PFSK-1 (cell line): ENCODE measurements around the gene DAPL1.

Experiments used
- FOXP2 ChIP-seq: optimal IDR thresholded peaks from 2 replicates; pipeline ENCODE3; 2011; ENCODE audit warnings: borderline replicate concordance, control low read depth, inconsistent platforms; ENCODE audit not compliant: insufficient read depth; ENCODE audit errors: extremely low read length, extremely low read depth
- POLR2AphosphoS5 ChIP-seq: IDR thresholded peaks from 2 replicates; pipeline ENCODE4 v1.6.1; 2012; ENCODE audit warnings: low read depth, mild to moderate bottlenecking, control low read depth, low read length, moderate library complexity
- SIN3A ChIP-seq: IDR thresholded peaks from 2 replicates; pipeline ENCODE4 v1.6.1; 2012; ENCODE audit warnings: mild to moderate bottlenecking, low read length, moderate library complexity, borderline replicate concordance; ENCODE audit not compliant: insufficient read depth
- TAF1 ChIP-seq: IDR thresholded peaks from 2 replicates; pipeline ENCODE4 v1.6.1; 2012; ENCODE audit warnings: low read length, control low read depth, borderline replicate concordance; ENCODE audit not compliant: insufficient read depth
- TF ChIP-seq, protein P1 (sequence below), 2 experiments: IDR thresholded peaks; 2 replicates each; pipeline versions ENCODE4 v1.6.1 to v1.8.0; 2011 to 2012; ENCODE audit warnings: low read depth in 2 of 2, low read length in 2 of 2, control low read depth in 1 of 2, inconsistent platforms in 1 of 2, mild to moderate bottlenecking in 1 of 2, moderate library complexity in 1 of 2; ENCODE audit not compliant: insufficient read depth in 1 of 2

Gene DAPL1

DNA sequence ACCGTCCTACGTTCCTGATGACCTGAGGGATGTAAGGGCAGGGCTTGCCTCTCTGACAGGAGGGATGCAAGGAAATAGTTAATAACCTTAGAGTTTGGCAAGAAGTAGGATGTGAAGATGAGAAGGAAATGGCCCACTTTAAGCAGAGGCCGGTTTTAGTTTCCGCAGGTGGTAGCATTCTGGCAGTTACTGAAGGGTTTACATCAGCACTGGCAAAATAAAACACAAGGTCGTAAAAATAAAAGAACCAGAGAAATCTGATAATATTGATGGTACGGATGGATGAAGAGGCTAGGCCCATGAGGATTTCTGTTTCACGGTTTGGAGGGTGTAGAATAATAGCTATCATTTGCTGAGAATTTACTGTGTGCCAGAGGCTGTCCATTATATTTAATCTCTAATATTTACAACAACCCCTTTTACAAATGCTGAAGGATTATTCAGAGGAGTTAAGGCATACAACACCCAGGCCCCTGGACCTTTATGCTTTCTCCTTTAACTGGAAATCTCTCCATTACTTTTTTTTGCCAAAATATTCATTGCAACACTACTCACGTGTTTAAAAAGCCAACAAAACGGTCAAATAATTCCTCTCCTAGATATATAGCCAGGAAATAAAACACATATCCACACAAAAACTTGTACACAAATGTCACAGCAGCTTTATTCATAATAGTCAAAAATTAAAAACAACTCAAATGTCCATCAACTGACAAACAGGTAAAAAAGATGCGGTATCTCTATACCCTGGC lies 28.5 kb downstream of the DAPL1 start:
- TF ChIP-seq SIN3A (no peak), FOXP2 (no peak), TAF1 (no peak), POLR2AphosphoS5 (no peak)
- TF ChIP-seq, protein P1, sequence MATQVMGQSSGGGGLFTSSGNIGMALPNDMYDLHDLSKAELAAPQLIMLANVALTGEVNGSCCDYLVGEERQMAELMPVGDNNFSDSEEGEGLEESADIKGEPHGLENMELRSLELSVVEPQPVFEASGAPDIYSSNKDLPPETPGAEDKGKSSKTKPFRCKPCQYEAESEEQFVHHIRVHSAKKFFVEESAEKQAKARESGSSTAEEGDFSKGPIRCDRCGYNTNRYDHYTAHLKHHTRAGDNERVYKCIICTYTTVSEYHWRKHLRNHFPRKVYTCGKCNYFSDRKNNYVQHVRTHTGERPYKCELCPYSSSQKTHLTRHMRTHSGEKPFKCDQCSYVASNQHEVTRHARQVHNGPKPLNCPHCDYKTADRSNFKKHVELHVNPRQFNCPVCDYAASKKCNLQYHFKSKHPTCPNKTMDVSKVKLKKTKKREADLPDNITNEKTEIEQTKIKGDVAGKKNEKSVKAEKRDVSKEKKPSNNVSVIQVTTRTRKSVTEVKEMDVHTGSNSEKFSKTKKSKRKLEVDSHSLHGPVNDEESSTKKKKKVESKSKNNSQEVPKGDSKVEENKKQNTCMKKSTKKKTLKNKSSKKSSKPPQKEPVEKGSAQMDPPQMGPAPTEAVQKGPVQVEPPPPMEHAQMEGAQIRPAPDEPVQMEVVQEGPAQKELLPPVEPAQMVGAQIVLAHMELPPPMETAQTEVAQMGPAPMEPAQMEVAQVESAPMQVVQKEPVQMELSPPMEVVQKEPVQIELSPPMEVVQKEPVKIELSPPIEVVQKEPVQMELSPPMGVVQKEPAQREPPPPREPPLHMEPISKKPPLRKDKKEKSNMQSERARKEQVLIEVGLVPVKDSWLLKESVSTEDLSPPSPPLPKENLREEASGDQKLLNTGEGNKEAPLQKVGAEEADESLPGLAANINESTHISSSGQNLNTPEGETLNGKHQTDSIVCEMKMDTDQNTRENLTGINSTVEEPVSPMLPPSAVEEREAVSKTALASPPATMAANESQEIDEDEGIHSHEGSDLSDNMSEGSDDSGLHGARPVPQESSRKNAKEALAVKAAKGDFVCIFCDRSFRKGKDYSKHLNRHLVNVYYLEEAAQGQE (IDR thresholded peaks at IDR 0.05; ENCODE audit: insufficient read depth in 1 of 2, low read depth in 2 of 2, low read length in 2 of 2), result no peak

DNA sequence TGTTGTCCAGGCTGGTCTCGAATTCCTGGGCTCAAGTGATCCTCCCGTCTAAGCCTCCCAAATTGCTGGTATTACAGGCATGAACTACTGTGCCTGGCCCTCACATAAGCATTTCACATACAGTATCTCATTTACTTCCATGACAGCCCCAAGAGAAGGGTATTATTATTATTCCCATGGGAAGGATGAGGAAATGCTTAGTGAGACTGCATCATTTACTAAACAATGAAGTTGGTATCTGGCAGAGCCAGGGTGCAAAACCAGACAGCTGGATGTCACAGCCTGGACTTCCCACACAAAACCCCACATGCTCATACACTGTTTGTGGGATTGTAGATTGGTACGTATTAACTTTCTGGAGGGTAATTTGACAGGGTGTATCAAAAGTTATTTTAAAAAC lies 29.9 kb downstream of the DAPL1 start:
- TF ChIP-seq SIN3A (no peak), TAF1 (no peak), FOXP2 (no peak), POLR2AphosphoS5 (no peak)
- TF ChIP-seq, protein P1 (IDR thresholded peaks at IDR 0.05; ENCODE audit: insufficient read depth in 1 of 2, low read depth in 2 of 2, low read length in 2 of 2), result no peak

DNA sequence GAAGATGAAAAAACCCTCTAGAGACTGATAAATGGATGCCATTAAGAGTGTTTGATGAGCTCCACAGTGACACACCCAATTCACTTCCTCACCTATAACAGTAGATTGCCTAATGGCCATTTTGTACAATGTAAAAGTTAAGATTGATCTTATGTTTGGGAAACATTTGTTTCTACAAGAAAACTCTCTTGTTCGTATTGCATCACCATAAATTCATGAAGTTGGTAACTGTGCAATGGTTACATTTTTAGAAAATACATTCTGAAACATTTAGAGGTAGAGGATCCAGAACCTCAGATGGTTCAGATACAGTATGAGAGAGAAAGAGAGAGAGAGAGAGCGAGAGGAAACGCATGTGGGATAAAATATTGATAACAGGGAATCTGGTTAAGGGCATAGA lies 31.8 kb downstream of the DAPL1 start:
- TF ChIP-seq SIN3A (no peak), POLR2AphosphoS5 (no peak)

DNA sequence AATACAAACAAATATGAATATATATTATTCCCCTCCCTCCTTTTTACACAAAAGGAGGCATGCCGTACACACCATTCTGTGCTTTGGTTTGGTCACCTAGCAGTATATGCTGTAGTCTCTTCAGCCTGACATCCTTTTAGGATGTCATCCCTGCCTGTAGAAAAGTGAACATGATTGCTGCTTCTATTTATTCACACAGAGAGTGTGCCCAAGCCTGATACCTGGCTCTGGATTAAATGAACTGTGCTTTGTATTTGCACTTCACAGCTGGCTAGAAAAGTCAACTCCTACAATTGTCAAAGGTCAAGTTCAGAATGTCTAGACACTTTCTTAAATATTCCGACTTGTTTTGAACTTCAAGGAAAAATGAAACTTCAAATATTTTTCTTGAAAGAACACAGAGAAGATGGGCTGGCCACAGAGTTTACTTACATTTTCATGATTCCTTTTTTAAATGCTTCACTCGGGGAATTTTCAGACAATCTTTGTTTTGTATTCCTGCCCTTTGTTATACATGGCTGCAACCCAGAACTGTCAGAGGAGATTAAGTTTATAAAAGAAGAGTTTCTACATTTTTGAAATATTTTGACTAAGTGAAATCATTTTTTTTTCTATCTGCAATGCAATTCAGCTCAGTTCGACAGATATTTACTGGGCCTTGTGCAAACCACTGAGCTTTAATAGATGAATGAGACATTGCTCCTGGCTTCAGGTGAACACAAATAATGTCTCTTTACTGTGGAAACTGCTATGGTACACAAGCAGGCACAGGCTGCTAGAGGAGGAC lies 33.5 kb downstream of the DAPL1 start:
- TF ChIP-seq POLR2AphosphoS5, result no peak
- no peak for TF ChIP-seq FOXP2

DNA sequence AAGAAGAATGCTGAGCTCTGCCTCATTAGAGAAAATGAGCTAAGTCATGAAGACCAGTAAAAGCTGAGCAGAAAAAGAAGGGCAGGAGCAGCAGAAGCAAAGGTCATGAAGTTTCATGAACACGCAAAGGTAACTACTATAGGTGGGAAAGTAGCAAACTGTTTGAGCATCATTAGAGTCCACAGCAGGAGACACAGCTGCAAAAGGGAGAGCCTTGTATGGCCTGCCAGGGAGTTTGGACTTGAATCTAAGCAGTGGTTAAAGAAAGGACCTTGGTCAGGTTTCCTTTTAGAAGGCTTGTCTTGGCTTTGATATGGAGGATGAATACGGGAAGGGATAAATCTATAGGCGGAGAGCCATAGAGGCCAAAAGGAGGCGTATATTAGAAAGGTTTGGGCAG lies 34.0 kb downstream of the DAPL1 start:
- TF ChIP-seq POLR2AphosphoS5 (no peak), TAF1 (no peak), SIN3A (no peak), FOXP2 (no peak)
- TF ChIP-seq, protein P1 (IDR thresholded peaks at IDR 0.05; ENCODE audit: insufficient read depth in 1 of 2, low read depth in 2 of 2, low read length in 2 of 2), result no peak

DNA sequence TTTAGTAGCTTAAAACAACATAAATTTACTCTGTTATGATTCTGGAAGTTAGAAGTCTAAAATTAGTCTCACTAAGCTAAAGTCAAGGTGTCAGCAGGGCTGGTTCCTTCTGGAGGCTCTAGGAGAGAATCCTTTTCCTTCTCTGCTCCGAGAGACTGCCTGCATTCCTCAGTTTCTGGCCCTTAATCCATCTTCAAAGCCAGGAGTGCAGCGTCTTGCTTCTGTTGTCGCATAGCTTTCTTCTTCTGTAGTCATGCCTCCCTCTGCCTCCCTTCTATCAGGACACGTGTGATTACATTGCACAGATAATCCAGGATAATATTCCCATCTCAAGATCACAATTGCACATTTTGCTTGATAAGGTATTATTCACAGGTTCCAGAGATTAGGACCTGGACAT lies 35.1 kb downstream of the DAPL1 start:
- no peak for TF ChIP-seq TAF1
- no peak for TF ChIP-seq FOXP2
- TF ChIP-seq, protein P1 (IDR thresholded peaks at IDR 0.05; ENCODE audit: insufficient read depth in 1 of 2, low read depth in 2 of 2, low read length in 2 of 2), result no peak
- TF ChIP-seq SIN3A, result no peak
- no peak for TF ChIP-seq POLR2AphosphoS5
